ENCODE data around the gene MAD2L1BP. TPM values are rescaled to one million over a fixed set of nuclear protein-coding genes. Genes with fewer than 3 reads are reported as not detected.

Gene MAD2L1BP
- total and polyA plus RNA-seq, 2 of the 4 experiments (the other 2 are of a cell fraction): 28.1 to 50.2 TPM

DNA sequence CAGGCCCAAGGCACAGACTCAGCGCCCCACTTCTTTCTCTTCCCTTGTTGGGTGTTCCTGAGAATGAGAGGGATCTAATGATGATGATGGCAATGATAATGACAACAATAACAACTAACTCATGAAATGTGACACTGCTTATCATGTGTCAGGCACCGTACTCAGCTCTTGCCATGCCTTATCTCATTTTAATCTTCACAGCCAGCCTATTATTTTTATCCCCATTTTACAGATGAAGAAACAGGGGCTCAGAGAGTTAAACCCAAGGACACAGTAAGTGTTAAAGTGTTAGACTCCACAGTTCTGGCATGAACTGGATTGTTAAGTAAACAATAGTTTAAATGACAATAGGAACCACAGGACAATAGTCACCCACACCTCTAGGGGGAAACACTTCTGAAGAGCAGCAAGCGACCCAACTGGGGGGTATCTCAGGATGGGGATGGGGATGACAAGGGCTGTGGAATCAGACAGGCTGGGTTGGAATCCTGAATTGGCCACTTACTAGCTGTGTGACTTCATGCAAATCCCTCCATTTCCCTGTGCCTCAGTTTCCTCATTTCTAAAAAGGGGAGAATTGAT lies 21.7 kb downstream of the MAD2L1BP start:
- Histone ChIP-seq H4K5ac (ENCODE audit: low read depth, low read length) (no peak overlapping the region), H3K27ac (ENCODE audit: insufficient read depth, low read length) (no peak overlapping the region), H3K9me1 (ENCODE audit: insufficient read depth, low read length) (no peaks in the 10 kb centered on the region), H2BK5ac (ENCODE audit: low read depth, low read length, poor library complexity, severe bottlenecking) (no peak overlapping the region), H3K9me3 (ENCODE audit: control insufficient read depth, insufficient read depth, low read length) (0 out of 2 replicates have a peak, but pooled peaks cover 3% of the 10 kb centered on the region), H4K8ac (ENCODE audit: low read depth in 2 of 2, low read length in 2 of 2) (no peak overlapping the region), H4K91ac (ENCODE audit: insufficient read depth, low read depth, low read length) (no peak overlapping the region), H2AK9ac (replicated peaks; ENCODE audit: low read depth, low read length, poor library complexity) (no peak overlapping the region), H2AFZ (replicated peaks; ENCODE audit: low read length, poor library complexity) (no peak overlapping the region), H3K14ac (replicated peaks; ENCODE audit: low read depth, low read length) (no peak overlapping the region), H3K23ac (ENCODE audit: low read depth, low read length) (no peak overlapping the region), H4K20me1 (ENCODE audit: insufficient read depth, low read length) (no peaks in the 10 kb centered on the region), H3K9ac (ENCODE audit: low read depth, low read length) (no peak overlapping the region), H3K56ac (ENCODE audit: extremely low read depth, insufficient read depth, low read length) (no peak overlapping the region), H3K4me2 (ENCODE audit: low read depth, low read length) (no peak overlapping the region), H3K18ac (ENCODE audit: low read depth, low read length) (no peak overlapping the region), H2BK15ac (ENCODE audit: low read depth, low read length) (no peak overlapping the region), H2BK120ac (ENCODE audit: low read depth, low read length) (no peak overlapping the region), H3K36me3 (ENCODE audit: control insufficient read depth, insufficient read depth, low read length) (no peaks in the 10 kb centered on the region), H3K4me3 (ENCODE audit: insufficient read depth, low read depth, low read length) (no peak overlapping the region), H3K79me1 (ENCODE audit: low read depth in 1 of 2, low read length in 2 of 2) (no peaks in the 10 kb centered on the region), H3K27me3 (ENCODE audit: control insufficient read depth, insufficient read depth, low read length) (no peaks in the 10 kb centered on the region; the same call in 1 of the 2 replicates), H3K4ac (ENCODE audit: low read depth, low read length) (no peak overlapping the region), H3K4me1 (ENCODE audit: control insufficient read depth, insufficient read depth, low read length) (no peaks in the 10 kb centered on the region), H2AK5ac (ENCODE audit: low read depth, low read length) (no peak overlapping the region), H2BK20ac (ENCODE audit: low read depth, low read length) (no peak overlapping the region)
- no TSS peak for BruUV-seq (replicated peaks)
- intact Hi-C loops (cut with micrococcal nuclease) (no loop called here), in situ Hi-C loops (cut with MboI; ENCODE audit: low sequenced_read_pairs) (no loop called here), dilution Hi-C loops (cut with HindIII; ENCODE audit: low sequenced_read_pairs, unreplicated experiment) (no loop called here)
- no CpG with 5 or more reads among the region's 3 CpGs for WGBS, 2 experiments (ENCODE audit: extremely low coverage in 2 of 2, insufficient read length in 1 of 2)
- ATAC-seq (ENCODE audit: low read depth) (no peak), DNase-seq (no peak)
- TF ChIP-seq, protein P1, sequence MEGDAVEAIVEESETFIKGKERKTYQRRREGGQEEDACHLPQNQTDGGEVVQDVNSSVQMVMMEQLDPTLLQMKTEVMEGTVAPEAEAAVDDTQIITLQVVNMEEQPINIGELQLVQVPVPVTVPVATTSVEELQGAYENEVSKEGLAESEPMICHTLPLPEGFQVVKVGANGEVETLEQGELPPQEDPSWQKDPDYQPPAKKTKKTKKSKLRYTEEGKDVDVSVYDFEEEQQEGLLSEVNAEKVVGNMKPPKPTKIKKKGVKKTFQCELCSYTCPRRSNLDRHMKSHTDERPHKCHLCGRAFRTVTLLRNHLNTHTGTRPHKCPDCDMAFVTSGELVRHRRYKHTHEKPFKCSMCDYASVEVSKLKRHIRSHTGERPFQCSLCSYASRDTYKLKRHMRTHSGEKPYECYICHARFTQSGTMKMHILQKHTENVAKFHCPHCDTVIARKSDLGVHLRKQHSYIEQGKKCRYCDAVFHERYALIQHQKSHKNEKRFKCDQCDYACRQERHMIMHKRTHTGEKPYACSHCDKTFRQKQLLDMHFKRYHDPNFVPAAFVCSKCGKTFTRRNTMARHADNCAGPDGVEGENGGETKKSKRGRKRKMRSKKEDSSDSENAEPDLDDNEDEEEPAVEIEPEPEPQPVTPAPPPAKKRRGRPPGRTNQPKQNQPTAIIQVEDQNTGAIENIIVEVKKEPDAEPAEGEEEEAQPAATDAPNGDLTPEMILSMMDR (conservative IDR thresholded peaks at IDR 0.05; ENCODE audit: low read depth, low read length): no peak
- TF ChIP-seq POLR2A (IDR thresholded peaks at IDR 0.05; ENCODE audit: low read depth, low read length): no peak
- no peak for TF ChIP-seq RAD21 (IDR thresholded peaks at IDR 0.05; ENCODE audit: low read length)
- TF ChIP-seq FOS (IDR thresholded peaks at IDR 0.05; ENCODE audit: low read depth, low read length): no peak
- TF ChIP-seq, protein P2, sequence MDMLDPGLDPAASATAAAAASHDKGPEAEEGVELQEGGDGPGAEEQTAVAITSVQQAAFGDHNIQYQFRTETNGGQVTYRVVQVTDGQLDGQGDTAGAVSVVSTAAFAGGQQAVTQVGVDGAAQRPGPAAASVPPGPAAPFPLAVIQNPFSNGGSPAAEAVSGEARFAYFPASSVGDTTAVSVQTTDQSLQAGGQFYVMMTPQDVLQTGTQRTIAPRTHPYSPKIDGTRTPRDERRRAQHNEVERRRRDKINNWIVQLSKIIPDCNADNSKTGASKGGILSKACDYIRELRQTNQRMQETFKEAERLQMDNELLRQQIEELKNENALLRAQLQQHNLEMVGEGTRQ (IDR thresholded peaks at IDR 0.05; ENCODE audit: low read depth, low read length): no peak
- no peak for TF ChIP-seq NFE2L2 (IDR thresholded peaks at IDR 0.05; ENCODE audit: low read depth, low read length)
- no peak for TF ChIP-seq BHLHE40 (IDR thresholded peaks at IDR 0.05; ENCODE audit: low read depth, low read length)
- no peak for TF ChIP-seq RFX5 (IDR thresholded peaks at IDR 0.05; ENCODE audit: low read depth, low read length)
- TF ChIP-seq MAFK (IDR thresholded peaks at IDR 0.05; ENCODE audit: low read depth, low read length): no peak
- TF ChIP-seq CHD1 (IDR thresholded peaks at IDR 0.05; ENCODE audit: low read depth, low read length): no peak
- no peak for TF ChIP-seq MXI1 (IDR thresholded peaks at IDR 0.05; ENCODE audit: borderline replicate concordance, low read depth, low read length)
- no peak for TF ChIP-seq RCOR1 (IDR thresholded peaks at IDR 0.05; ENCODE audit: insufficient replicate concordance, low read length)
- no peak for TF ChIP-seq ELK1 (IDR thresholded peaks at IDR 0.05; ENCODE audit: borderline replicate concordance, low read depth, low read length)
- no peak for TF ChIP-seq SMC3 (IDR thresholded peaks at IDR 0.05; ENCODE audit: low read depth, low read length)
- no peak for TF ChIP-seq CEBPB (IDR thresholded peaks at IDR 0.05; ENCODE audit: low read depth, low read length)
- no peak for TF ChIP-seq MAZ (IDR thresholded peaks at IDR 0.05; ENCODE audit: borderline replicate concordance, low read depth, low read length)
- POLR2A ChIA-PET (ENCODE audit: unreplicated experiment): no interaction called here
- CTCF ChIA-PET: no interaction called here

Data from IMR-90 (cell line).